Activated CD8-positive, alpha-beta memory T cell treated with anti-CD3 and anti-CD28 coated beads for 36 hours (primary cell): Measurements from ENCODE around the gene WDR3. TPM values are rescaled to one million over a fixed set of nuclear protein-coding genes. Genes with fewer than 3 reads are reported as not detected.
"Not testable (repeated sequence)": the region's sequence is repeated elsewhere in the genome, so short reads cannot be mapped to it uniquely, and the experiment has no call there.

ENCODE experiments used
- CTCF ChIA-PET: fragments of 350-600 bp; sonication (Branson Sonifier 250); formaldehyde crosslinking; loops from one replicate; lab custom pipeline; 2021; ENCODE audit warnings: antibody characterized with exemption; lab: Charles Lee
- POLR2A ChIA-PET: fragments of 350-600 bp; sonication (Branson Sonifier 250); formaldehyde crosslinking; loops from one replicate; lab custom pipeline; 2021; ENCODE audit warnings: antibody characterized with exemption; lab: Charles Lee
- total RNA-seq, 2 experiments: library from RNA; stranded (reverse); gene quantifications; one replicate each; pipeline ENCODE4 v1.2.3, GENCODE V29; 2021

WDR3 gene
- 10 to 100 TPM; 82.8 to 86.6 TPM for total RNA-seq

DNA sequence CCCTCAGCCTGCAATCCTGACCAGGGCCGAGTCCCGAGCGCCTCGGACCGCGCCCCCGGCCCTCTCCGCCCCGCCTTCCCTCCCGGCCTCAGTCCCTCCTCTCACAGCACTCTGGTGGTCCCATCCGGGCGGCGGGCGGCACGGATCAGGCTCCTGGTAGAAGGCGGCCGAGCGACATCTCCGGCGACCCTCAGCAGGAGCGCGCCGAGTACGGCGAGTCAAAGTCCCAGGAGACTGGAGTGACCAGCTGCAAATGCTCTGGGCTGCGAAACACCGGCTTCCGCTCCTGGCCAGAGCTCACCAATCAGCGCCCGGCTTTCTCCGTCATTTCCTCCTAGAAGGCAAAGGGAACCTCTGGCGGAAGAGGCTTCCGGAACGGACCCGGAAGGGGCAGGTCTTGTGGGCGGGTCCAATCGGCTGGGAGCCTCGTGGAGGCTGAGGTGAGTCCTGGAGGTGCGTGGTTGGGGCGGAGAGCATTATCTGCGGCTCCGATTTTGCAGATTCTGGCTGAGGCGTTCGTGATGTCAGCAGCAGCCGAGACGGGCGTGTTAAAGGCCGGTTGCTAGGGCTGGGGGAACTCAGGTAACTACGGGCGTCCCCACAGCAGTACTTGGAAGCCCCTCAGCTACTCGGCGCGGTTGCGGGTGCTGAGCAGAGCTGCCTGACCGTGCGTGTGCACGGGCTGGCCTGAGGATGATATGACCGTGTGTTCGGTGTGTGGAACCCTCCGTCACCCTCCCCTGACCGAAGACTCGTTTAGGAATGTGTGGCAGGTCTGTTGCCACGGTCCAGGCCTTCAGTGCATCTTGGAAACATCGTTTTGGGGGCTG, at the start of gene WDR3, which contains the start of gene GDAP2:
WDR3 (plus strand) TSS at position 397 of the 830 bp plus-strand sequence. CDS start 3,581 bp downstream, outside the sequence.
GDAP2 (minus strand) TSS at position 279 of the 830 bp plus-strand sequence. CDS start 9,264 bp downstream, outside the sequence.
- ChIA-PET CTCF (no interaction called here), POLR2A (no interaction called here)

- ChIA-PET CTCF (no interaction called here), POLR2A (no interaction called here)
These were observed 45.9 kb upstream of the WDR3 start for GRCh38 chr1:117883616-117884015.

- ChIA-PET CTCF (no interaction called here), POLR2A (no interaction called here)
These were observed 43.3 kb upstream of the WDR3 start for GRCh38 chr1:117886101-117886795.

- ChIA-PET POLR2A (no interaction called here), CTCF (no interaction called here)
These were observed 39.1 kb upstream of the WDR3 start for GRCh38 chr1:117890452-117890851.

DNA sequence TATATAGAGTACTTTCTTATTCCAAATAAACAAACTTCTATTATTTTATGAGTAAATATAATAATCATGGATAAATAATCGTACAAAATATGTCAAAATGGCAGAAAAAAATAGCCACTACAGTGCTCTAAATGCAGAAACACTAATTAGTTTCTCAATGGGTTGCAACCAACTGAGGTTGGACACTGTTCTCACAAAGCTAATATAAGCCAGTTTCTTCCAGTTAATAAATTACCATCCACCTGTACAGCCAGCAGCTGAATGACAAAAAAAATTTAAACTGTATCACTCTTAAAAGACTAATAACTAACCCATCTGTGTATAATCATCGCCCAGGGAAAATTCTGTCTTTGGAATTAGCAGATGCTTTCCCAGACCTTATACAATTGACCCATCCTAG, 37.0 kb upstream of the WDR3 start:
- ChIA-PET CTCF (interaction anchor here (0.8 kb wide), 1 partner anchor 359 kb away, joined by 3 read pairs; no protein-coding TSS in a partner anchor), POLR2A (no interaction called here)

DNA sequence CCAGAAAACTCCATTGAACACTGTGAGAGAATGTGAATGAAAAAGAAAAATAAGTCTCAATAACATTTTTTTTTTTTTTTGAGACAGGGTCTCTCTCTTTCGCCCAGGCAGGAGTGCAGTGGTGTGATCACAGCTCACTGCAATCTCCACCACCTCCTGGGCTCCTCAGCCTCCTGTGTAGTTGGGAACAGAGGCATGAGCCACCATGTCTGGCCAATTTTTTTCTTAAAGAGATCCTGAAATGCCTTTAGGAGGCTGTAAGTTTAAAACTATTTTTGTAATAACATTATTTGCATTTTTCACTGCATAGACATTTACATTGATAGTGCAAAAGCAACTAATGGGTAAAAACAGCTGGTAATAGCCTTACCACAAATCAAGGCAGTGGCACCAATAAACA, 35.5 kb upstream of the WDR3 start:
- ChIA-PET CTCF (no interaction called here), POLR2A (no interaction called here)

GRCh38 chr1:117895482-117896114, 33.9 kb upstream of the WDR3 start:
- POLR2A ChIA-PET: no interaction called here
- CTCF ChIA-PET: interaction anchor here (0.8 to 1.1 kb wide), 3 partner anchors 12 to 383 kb away, joined by 3 to 5 read pairs (median 3); no protein-coding TSS in a partner anchor

DNA sequence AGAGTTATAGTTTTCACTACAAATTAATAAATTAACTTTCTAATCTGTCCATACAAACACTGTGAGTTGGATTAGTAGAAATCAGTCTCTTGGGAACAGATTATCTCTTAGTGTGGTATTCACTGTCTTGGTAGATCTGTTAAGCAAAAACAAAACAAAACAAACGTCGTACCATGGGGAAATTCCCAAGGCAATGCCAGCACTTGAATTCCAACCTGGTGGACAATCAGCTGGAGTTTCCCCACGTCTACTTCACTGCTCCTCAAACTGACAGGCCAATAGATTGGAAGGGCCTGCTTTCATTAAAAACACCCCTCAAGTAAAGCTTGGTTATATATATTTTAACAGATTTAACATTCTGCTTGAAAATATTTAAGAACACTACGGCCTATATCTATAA, 32.0 kb upstream of the WDR3 start:
- CTCF ChIA-PET: no interaction called here
- POLR2A ChIA-PET: no interaction called here

DNA sequence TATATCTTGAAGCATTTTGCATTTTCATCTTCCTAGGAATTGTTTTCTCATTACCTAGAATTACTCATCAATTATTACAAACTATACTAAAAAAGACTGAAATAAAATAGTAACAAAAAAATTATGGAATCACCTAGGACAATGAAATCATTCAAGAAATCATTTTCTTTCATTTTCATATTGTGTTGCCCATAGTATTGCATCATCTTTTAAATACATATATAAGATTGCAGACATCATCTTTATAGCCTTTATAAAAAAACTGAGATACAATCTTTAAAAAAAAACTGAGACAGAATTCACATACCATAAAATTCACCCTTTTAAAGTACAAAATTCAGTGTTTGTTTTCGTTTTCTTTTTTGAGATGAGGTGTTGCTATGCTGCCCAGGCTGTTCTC, 29.7 kb upstream of the WDR3 start:
- ChIA-PET POLR2A (no interaction called here), CTCF (no interaction called here)

DNA sequence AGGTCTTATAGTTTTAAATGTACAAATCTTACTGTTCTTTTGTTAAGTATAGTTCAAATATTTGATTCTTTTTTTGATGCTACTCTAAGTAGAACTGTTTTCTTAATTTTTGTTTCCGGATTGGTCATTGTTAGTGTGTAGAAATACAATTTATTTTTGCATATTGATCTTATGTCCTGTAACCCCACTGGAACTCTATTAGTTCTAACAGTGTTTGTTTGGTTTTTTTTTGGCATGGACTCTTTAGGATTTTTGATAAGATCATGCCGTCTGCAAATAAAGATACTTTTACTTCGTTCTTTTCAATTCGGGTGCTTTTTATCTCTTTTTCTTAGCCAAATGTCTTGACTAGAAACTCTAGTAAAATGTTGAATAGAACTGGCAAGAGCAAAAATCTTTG, 26.6 kb upstream of the WDR3 start:
- ChIA-PET POLR2A (no interaction called here), CTCF (no interaction called here)

DNA sequence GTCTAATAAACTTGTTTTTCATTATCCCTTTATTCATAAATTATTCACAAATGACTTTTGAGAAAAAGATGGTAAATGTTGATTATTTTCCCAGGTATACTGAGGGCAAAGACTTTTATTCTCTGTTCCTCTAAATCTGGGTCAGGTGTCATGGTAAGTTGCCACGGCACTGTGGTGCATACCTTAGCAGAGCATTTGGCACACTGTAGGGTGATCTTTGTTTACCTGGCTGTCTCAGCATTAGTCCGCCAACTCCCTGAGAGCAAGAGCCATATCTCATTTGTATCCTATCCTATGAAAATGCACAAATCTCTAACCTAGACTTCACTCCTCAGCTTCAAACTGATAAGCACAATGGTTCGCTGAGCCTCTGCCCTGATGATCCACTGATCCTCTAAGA, 25.1 kb upstream of the WDR3 start:
- ChIA-PET POLR2A (no interaction called here), CTCF (no interaction called here)

GRCh38 chr1:117905019-117905418, 24.5 kb upstream of the WDR3 start:
- CTCF ChIA-PET: no interaction called here
- POLR2A ChIA-PET: no interaction called here

GRCh38 chr1:117911051-117911450, 18.5 kb upstream of the WDR3 start:
- ChIA-PET POLR2A (no interaction called here), CTCF (no interaction called here)

GRCh38 chr1:117919376-117919775, 10.2 kb upstream of the WDR3 start:
- CTCF ChIA-PET: no interaction called here
- POLR2A ChIA-PET: no interaction called here

- ChIA-PET CTCF (no interaction called here), POLR2A (no interaction called here)
These were observed 7.5 kb upstream of the WDR3 start for GRCh38 chr1:117921991-117922390.

GRCh38 chr1:117922717-117923116, 6.8 kb upstream of the WDR3 start:
- POLR2A ChIA-PET, CTCF ChIA-PET: not testable (repeated sequence)

GRCh38 chr1:117925981-117926380, 3.6 kb upstream of the WDR3 start:
- ChIA-PET CTCF (no interaction called here), POLR2A (no interaction called here)

DNA sequence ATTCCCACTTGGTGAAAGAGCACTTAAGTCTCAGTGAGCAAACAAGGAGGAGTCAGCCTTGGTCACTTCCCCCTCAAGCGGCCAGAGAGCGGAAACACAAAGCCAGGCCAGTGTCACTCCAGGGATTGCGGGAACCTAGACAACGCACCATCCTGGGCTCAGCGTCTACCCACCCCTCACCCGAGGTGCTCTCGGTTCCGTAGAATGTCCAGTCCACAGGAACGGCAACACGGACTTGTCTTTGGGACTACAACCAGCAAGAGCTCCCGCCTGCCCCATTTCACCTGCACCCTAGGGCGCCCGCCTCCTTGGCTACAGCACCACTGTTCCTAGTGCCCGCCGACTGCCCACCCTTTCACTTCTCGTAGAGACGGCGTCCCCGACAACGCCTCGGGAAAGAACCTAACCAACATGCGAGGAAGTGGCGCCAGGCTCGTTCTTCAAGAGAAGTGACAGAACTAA, 627 bp upstream of the WDR3 start:
- POLR2A ChIA-PET: no interaction called here

GRCh38 chr1:117930173-117930447, 571 bp downstream of the WDR3 start:
- POLR2A ChIA-PET: no interaction called here
- CTCF ChIA-PET: no interaction called here

More for the DNA sequence above, 627 bp upstream of the WDR3 start:
- CTCF ChIA-PET: no interaction called here

GRCh38 chr1:117930484-117930883, 945 bp downstream of the WDR3 start:
- ChIA-PET CTCF (no interaction called here), POLR2A (no interaction called here)
